ENCODE measurements around the gene SPAAR.

DNA sequence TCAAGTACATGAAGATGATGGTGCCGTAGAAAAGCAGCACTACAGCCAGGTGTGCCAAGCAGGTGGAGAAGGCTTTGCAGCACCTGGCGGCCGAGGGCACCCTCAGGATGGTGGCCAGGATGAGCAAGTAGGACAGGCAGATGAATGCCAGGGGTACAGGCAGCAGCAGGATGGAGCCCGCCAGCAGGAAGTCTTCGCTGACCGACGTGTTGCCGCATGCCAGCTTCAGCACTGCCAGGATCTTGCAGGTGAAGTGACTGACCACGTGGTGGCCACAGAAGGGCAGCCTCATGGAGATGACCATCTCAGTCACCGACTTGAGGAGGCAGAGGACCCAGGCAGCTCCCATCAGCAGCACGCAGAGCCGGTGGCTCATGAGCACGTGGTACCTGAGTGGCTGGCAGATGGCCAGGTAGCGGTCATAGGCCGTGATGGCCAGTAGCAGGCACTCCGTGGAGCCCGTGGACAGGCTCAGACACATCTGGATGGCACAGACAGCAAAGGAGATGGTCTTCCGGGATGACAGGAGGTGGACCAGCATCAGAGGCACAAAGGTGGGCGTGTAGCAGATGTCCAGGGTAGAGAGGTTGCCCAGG, 39.6 kb upstream of the SPAAR start:
- TF ChIP-seq, protein P1, sequence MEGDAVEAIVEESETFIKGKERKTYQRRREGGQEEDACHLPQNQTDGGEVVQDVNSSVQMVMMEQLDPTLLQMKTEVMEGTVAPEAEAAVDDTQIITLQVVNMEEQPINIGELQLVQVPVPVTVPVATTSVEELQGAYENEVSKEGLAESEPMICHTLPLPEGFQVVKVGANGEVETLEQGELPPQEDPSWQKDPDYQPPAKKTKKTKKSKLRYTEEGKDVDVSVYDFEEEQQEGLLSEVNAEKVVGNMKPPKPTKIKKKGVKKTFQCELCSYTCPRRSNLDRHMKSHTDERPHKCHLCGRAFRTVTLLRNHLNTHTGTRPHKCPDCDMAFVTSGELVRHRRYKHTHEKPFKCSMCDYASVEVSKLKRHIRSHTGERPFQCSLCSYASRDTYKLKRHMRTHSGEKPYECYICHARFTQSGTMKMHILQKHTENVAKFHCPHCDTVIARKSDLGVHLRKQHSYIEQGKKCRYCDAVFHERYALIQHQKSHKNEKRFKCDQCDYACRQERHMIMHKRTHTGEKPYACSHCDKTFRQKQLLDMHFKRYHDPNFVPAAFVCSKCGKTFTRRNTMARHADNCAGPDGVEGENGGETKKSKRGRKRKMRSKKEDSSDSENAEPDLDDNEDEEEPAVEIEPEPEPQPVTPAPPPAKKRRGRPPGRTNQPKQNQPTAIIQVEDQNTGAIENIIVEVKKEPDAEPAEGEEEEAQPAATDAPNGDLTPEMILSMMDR (conservative IDR thresholded peaks at IDR 0.05; ENCODE audit: low read depth, low read length), result no peak
- no peak for TF ChIP-seq EZH2 (IDR thresholded peaks at IDR 0.05; ENCODE audit: borderline replicate concordance, low read depth, low read length, poor library complexity, severe bottlenecking)

Measured in A673 (cell line).